IMR-90 (cell line): Measurements from ENCODE around the gene TMTC2. TPM values are rescaled to one million over a fixed set of nuclear protein-coding genes. Genes with fewer than 3 reads are reported as not detected.

Experiments used
- ATAC-seq: fragments of 200-7000 bp; cut with Tn5 transposase; 2 replicates; pipeline ENCODE4 v1.9.1; 2020; ENCODE audit warnings: low read depth, mild to moderate bottlenecking, moderate library complexity
- BruUV-seq: library from RNA; stranded (reverse); fragments of 400-500 nt; replicated peaks from 2 replicates; lab custom pipeline; 2021; lab: Mats Ljungman, UMichigan
- CTCF ChIA-PET: fragments of 300-600 bp; formaldehyde crosslinking; extraction: SDS; loops from one replicate; lab custom pipeline; 2021; ENCODE audit warnings: antibody characterized with exemption; lab: Yijun Ruan, JAX
- POLR2A ChIA-PET: fragments of 300-600 bp; sonication (Branson Sonifier 250); formaldehyde crosslinking; loops from one replicate; lab custom pipeline; 2022; ENCODE audit warnings: antibody characterized with exemption; ENCODE audit not compliant: unreplicated experiment; lab: Charles Lee
- DNase-seq: peaks from one replicate; pipeline ENCODE4 v3.0.0; 2013
- H2AFZ ChIP-seq: replicated peaks from 2 replicates; pipeline ENCODE3; 2013; ENCODE audit warnings: low read length, mild to moderate bottlenecking; ENCODE audit not compliant: poor library complexity
- H2AK5ac ChIP-seq: 2 replicates; pipeline ENCODE4 v1.6.1; 2013; ENCODE audit warnings: low read depth, low read length, inconsistent platforms
- H2AK9ac ChIP-seq: replicated peaks from 2 replicates; pipeline ENCODE3; 2013; ENCODE audit warnings: mild to moderate bottlenecking, low read depth, low read length, moderate library complexity; ENCODE audit not compliant: poor library complexity
- H2BK120ac ChIP-seq: 2 replicates; pipeline ENCODE4 v1.6.1; 2013; ENCODE audit warnings: low read depth, low read length, inconsistent platforms
- H2BK15ac ChIP-seq: 3 replicates; pipeline ENCODE4 v1.6.1; 2013; ENCODE audit warnings: low read depth, low read length, inconsistent platforms
- H2BK20ac ChIP-seq: 2 replicates; pipeline ENCODE4 v1.6.1; 2013; ENCODE audit warnings: low read depth, mild to moderate bottlenecking, inconsistent platforms, low read length, moderate library complexity
- H2BK5ac ChIP-seq: 2 replicates; pipeline ENCODE4 v1.6.1; 2013; ENCODE audit warnings: mild to moderate bottlenecking, low read depth, low read length, inconsistent platforms; ENCODE audit not compliant: poor library complexity, severe bottlenecking
- H3K14ac ChIP-seq: replicated peaks from 2 replicates; pipeline ENCODE4 v1.6.1; 2013; ENCODE audit warnings: low read depth, low read length, inconsistent platforms
- H3K18ac ChIP-seq: 2 replicates; pipeline ENCODE4 v1.6.1; 2013; ENCODE audit warnings: low read depth, low read length, control low read depth
- H3K23ac ChIP-seq: 2 replicates; pipeline ENCODE4 v1.6.1; 2013; ENCODE audit warnings: low read depth, low read length, inconsistent platforms
- H3K27ac ChIP-seq: 2 replicates; pipeline ENCODE4 v1.5.1; 2013; ENCODE audit warnings: mild to moderate bottlenecking, control low read depth, low read length; ENCODE audit not compliant: insufficient read depth
- H3K27me3 ChIP-seq: 2 replicates; pipeline ENCODE4 v1.6.1; 2013; ENCODE audit warnings: low read length; ENCODE audit not compliant: control insufficient read depth, insufficient read depth
- H3K36me3 ChIP-seq: 2 replicates; pipeline ENCODE4 v1.6.1; 2013; ENCODE audit warnings: low read length, mixed read lengths; ENCODE audit not compliant: control insufficient read depth, insufficient read depth
- H3K4ac ChIP-seq: 2 replicates; pipeline ENCODE4 v1.6.1; 2013; ENCODE audit warnings: low read depth, low read length, inconsistent platforms
- H3K4me1 ChIP-seq: 2 replicates; pipeline ENCODE4 v1.6.1; 2013; ENCODE audit warnings: low read length, mixed read lengths; ENCODE audit not compliant: control insufficient read depth, insufficient read depth
- H3K4me2 ChIP-seq: 2 replicates; pipeline ENCODE4 v1.6.1; 2013; ENCODE audit warnings: low read depth, mild to moderate bottlenecking, control low read depth, low read length, moderate library complexity
- H3K4me3 ChIP-seq: 2 replicates; pipeline ENCODE4 v1.5.1; 2013; ENCODE audit warnings: low read depth, mild to moderate bottlenecking, control low read depth, low read length, moderate library complexity; ENCODE audit not compliant: insufficient read depth
- H3K56ac ChIP-seq: 2 replicates; pipeline ENCODE4 v1.6.1; 2013; ENCODE audit warnings: low read length, inconsistent platforms; ENCODE audit not compliant: insufficient read depth; ENCODE audit errors: extremely low read depth
- H3K79me1 ChIP-seq, 2 experiments: 2 replicates each; pipeline ENCODE4 v1.6.1; 2013; ENCODE audit warnings: low read length in 2 of 2, inconsistent platforms in 1 of 2, low read depth in 1 of 2
- H3K9ac ChIP-seq: 2 replicates; pipeline ENCODE4 v1.6.1; 2013; ENCODE audit warnings: low read depth, low read length, control low read depth
- H3K9me1 ChIP-seq: 2 replicates; pipeline ENCODE4 v1.6.1; 2013; ENCODE audit warnings: low read length, inconsistent platforms; ENCODE audit not compliant: insufficient read depth
- H3K9me3 ChIP-seq: 2 replicates; pipeline ENCODE4 v1.6.1; 2013; ENCODE audit warnings: low read length; ENCODE audit not compliant: control insufficient read depth, insufficient read depth
- H4K20me1 ChIP-seq: 2 replicates; pipeline ENCODE4 v1.6.1; 2013; ENCODE audit warnings: low read length, inconsistent platforms; ENCODE audit not compliant: insufficient read depth
- H4K5ac ChIP-seq: 2 replicates; pipeline ENCODE4 v1.6.1; 2013; ENCODE audit warnings: mild to moderate bottlenecking, low read depth, low read length, control low read depth
- H4K8ac ChIP-seq, 2 experiments: 2 replicates each; pipeline ENCODE4 v1.6.1; 2013; ENCODE audit warnings: low read depth in 2 of 2, low read length in 2 of 2, control low read depth in 1 of 2, inconsistent platforms in 1 of 2
- H4K91ac ChIP-seq: 2 replicates; pipeline ENCODE4 v1.6.1; 2013; ENCODE audit warnings: low read depth, low read length, inconsistent platforms; ENCODE audit not compliant: insufficient read depth
- BHLHE40 ChIP-seq: fragments of 150-350 bp; IDR thresholded peaks from 2 replicates; pipeline ENCODE4 v1.6.1; 2016; ENCODE audit warnings: mild to moderate bottlenecking, low read depth, low read length
- CHD1 ChIP-seq: IDR thresholded peaks from 2 replicates; pipeline ENCODE4 v1.6.1; 2012; ENCODE audit warnings: low read depth, low read length, improper control_type of control experiment
- ELK1 ChIP-seq: fragments of 150-350 bp; IDR thresholded peaks from 2 replicates; pipeline ENCODE4 v1.6.1; 2016; ENCODE audit warnings: low read depth, mild to moderate bottlenecking, low read length, moderate library complexity, borderline replicate concordance
- FOS ChIP-seq: fragments of 150-350 bp; IDR thresholded peaks from 2 replicates; pipeline ENCODE4 v1.6.1; 2016; ENCODE audit warnings: low read depth, low read length
- MAFK ChIP-seq: IDR thresholded peaks from 2 replicates; pipeline ENCODE4 v1.6.1; 2012; ENCODE audit warnings: low read depth, low read length, improper control_type of control experiment
- MAZ ChIP-seq: IDR thresholded peaks from 2 replicates; pipeline ENCODE4 v1.6.1; 2012; ENCODE audit warnings: low read depth, mild to moderate bottlenecking, low read length, improper control_type of control experiment, moderate library complexity, borderline replicate concordance
- MXI1 ChIP-seq: IDR thresholded peaks from 2 replicates; pipeline ENCODE4 v1.6.1; 2012; ENCODE audit warnings: low read depth, mild to moderate bottlenecking, low read length, moderate library complexity, borderline replicate concordance
- NFE2L2 ChIP-seq: fragments of 150-350 bp; IDR thresholded peaks from 2 replicates; pipeline ENCODE4 v1.6.1; 2016; ENCODE audit warnings: low read depth, mild to moderate bottlenecking, low read length
- POLR2A ChIP-seq: IDR thresholded peaks from 2 replicates; pipeline ENCODE4 v1.6.1; 2012; ENCODE audit warnings: mild to moderate bottlenecking, low read depth, low read length
- RAD21 ChIP-seq: IDR thresholded peaks from 2 replicates; pipeline ENCODE4 v1.6.1; 2012; ENCODE audit warnings: low read length, improper control_type of control experiment
- RCOR1 ChIP-seq: IDR thresholded peaks from 2 replicates; pipeline ENCODE4 v1.6.1; 2012; ENCODE audit warnings: mild to moderate bottlenecking, low read length, improper control_type of control experiment; ENCODE audit not compliant: insufficient replicate concordance
- RFX5 ChIP-seq: IDR thresholded peaks from 2 replicates; pipeline ENCODE4 v1.8.0; 2012; ENCODE audit warnings: low read depth, mild to moderate bottlenecking, low read length, moderate library complexity
- USF2 ChIP-seq: fragments of 150-350 bp; IDR thresholded peaks from 2 replicates; pipeline ENCODE4 v1.6.1; 2017; ENCODE audit warnings: mild to moderate bottlenecking, antibody characterized with exemption, low read length, low read depth
- WGBS, 2 experiments: methylation state at CpG; one replicate each; pipeline versions ENCODE4 v1.1.5 to v1.1.7; 2013; ENCODE audit warnings: missing lambda C conversion rate in 2 of 2; ENCODE audit not compliant: insufficient read length in 1 of 2; ENCODE audit errors: extremely low coverage in 2 of 2; 5-methylcytosine and 5-hydroxymethylcytosine counted together
- dilution Hi-C: fragments of 300-500 bp; cut with HindIII; formaldehyde crosslinking; loops from one replicate; pipeline ENCODE4 v1.14.3; 2018; ENCODE audit warnings: low sequenced_read_pairs; ENCODE audit not compliant: unreplicated experiment
- in situ Hi-C: fragments of 300-500 bp; cut with MboI; formaldehyde crosslinking; loops from 3 replicates; pipeline ENCODE4 v1.14.3; 2019; ENCODE audit warnings: low sequenced_read_pairs, inconsistent platforms, mixed read lengths
- intact Hi-C: fragments of 100-400 bp; cut with micrococcal nuclease; formaldehyde crosslinking; loops from 2 replicates; pipeline ENCODE4 v1.10.0; 2022
- polyA plus RNA-seq, 3 experiments: library from polyadenylated mRNA; depleted of rRNA; stranded (reverse); fragments of >200 nt; gene quantifications; 2 replicates each; pipeline ENCODE4 v1.2.3, GENCODE V29; 2012; ENCODE audit warnings: low replicate concordance in 1 of 3
- total RNA-seq: library from RNA; depleted of rRNA; stranded (reverse); fragments of >200 nt; gene quantifications from 2 replicates; pipeline ENCODE4 v1.2.3, GENCODE V29; 2012

Gene TMTC2
- total and polyA plus RNA-seq, 2 of the 4 experiments (the other 2 are of a cell fraction) = 0.56 to 1.4 TPM

GRCh38 chr12:82749015-82749414, 62.3 kb downstream of the TMTC2 start:
- TF ChIP-seq MAFK (no peak), CHD1 (no peak), NFE2L2 (no peak), USF2 (no peak), MXI1 (no peak), RFX5 (no peak), POLR2A (no peak), ELK1 (no peak), RCOR1 (no peak), RAD21 (no peak), FOS (no peak), MAZ (no peak), BHLHE40 (no peak)
- no TSS peak for BruUV-seq
- dilution Hi-C loops = no loop called here

More at GRCh38 chr12:82749015-82749414, 62.3 kb downstream of the TMTC2 start:
- Histone ChIP-seq H3K27ac (no peak overlapping the region), H2AK5ac (no peak overlapping the region), H2BK120ac (no peak overlapping the region), H4K5ac (no peak overlapping the region), H3K4me3 (no peak overlapping the region), H3K18ac (no peak overlapping the region), H4K8ac (no peak overlapping the region), H2BK5ac (no peak overlapping the region), H3K79me1 (no peaks in the 10 kb centered on the region), H3K56ac (no peak overlapping the region), H4K20me1 (no peaks in the 10 kb centered on the region), H3K9me3 (no peaks in the 10 kb centered on the region), H3K14ac (no peak overlapping the region), H3K9me1 (no peaks in the 10 kb centered on the region), H3K4me2 (no peak overlapping the region), H3K23ac (no peak overlapping the region), H2BK20ac (no peak overlapping the region), H3K27me3 (no peaks in the 10 kb centered on the region), H3K4ac (no peak overlapping the region), H2AK9ac (no peak overlapping the region), H2BK15ac (no peak overlapping the region), H2AFZ (no peak overlapping the region), H3K36me3 (no peaks in the 10 kb centered on the region), H4K91ac (no peak overlapping the region), H3K9ac (no peak overlapping the region), H3K4me1 (no peaks in the 10 kb centered on the region)
- intact Hi-C loops = no loop called here
- CTCF ChIA-PET = no interaction called here
- in situ Hi-C loops = no loop called here
- ATAC-seq (no peak), DNase-seq (no peak)
- POLR2A ChIA-PET = no interaction called here
- WGBS, 2 experiments = no CpG with 5 or more reads among the region's 4 CpGs
